H1 (cell line): ENCODE data around the gene MAGEC2. TPM values are rescaled to one million over a fixed set of nuclear protein-coding genes. Genes with fewer than 3 reads are reported as not detected.

Experiments used
- CTCF ChIA-PET: fragments of 300-600 bp; sonication (Branson Sonifier 250); formaldehyde crosslinking; loops from one replicate; lab custom pipeline; 2021; ENCODE audit not compliant: partially characterized antibody; lab: Charles Lee
- POLR2A ChIA-PET: fragments of 300-600 bp; sonication (Branson Sonifier 250); formaldehyde crosslinking; loops from one replicate; lab custom pipeline; 2021; ENCODE audit warnings: inconsistent platforms; ENCODE audit not compliant: partially characterized antibody; lab: Charles Lee
- DNase-seq, 2 experiments: peaks; one replicate each; pipeline versions ENCODE4 v3.0.0 to v3.0.0-alpha.2; 2010 to 2022; ENCODE audit warnings: low spot score in 2 of 2, low read depth in 1 of 2, mixed read lengths in 1 of 2
- FAIRE-seq: peaks from 2 replicates; lab custom pipeline; 2011; peaks lifted over from hg19 to GRCh38; lab: Jason Lieb, UNC
- H2AFZ ChIP-seq: 2 replicates; pipeline ENCODE4 v1.8.1; 2012; ENCODE audit warnings: low read length, inconsistent platforms
- H2AK5ac ChIP-seq: 2 replicates; pipeline ENCODE4 v1.6.1; 2013; ENCODE audit warnings: low read depth, low read length
- H2BK120ac ChIP-seq: replicated peaks from 2 replicates; pipeline ENCODE3; 2013; ENCODE audit warnings: low read depth, low read length, inconsistent platforms
- H2BK12ac ChIP-seq: 2 replicates; pipeline ENCODE4 v1.6.1; 2013; ENCODE audit warnings: low read depth, low read length
- H2BK15ac ChIP-seq: 2 replicates; pipeline ENCODE4 v1.6.1; 2013; ENCODE audit warnings: low read length
- H2BK20ac ChIP-seq: 2 replicates; pipeline ENCODE4 v1.6.1; 2013; ENCODE audit warnings: low read length
- H2BK5ac ChIP-seq: 2 replicates; pipeline ENCODE4 v1.6.1; 2013; ENCODE audit warnings: low read depth, low read length
- H3K14ac ChIP-seq: 2 replicates; pipeline ENCODE4 v1.6.1; 2013; ENCODE audit warnings: inconsistent platforms; ENCODE audit not compliant: insufficient read length
- H3K18ac ChIP-seq: 2 replicates; pipeline ENCODE4 v1.6.1; 2013; ENCODE audit warnings: low read length; ENCODE audit errors: extremely low read depth
- H3K23ac ChIP-seq: 2 replicates; pipeline ENCODE4 v1.6.1; 2013; ENCODE audit warnings: inconsistent platforms; ENCODE audit not compliant: insufficient read length
- H3K23me2 ChIP-seq: 2 replicates; pipeline ENCODE4 v1.6.1; 2013; ENCODE audit warnings: low read depth, low read length
- H3K27ac ChIP-seq: 2 replicates; pipeline ENCODE4 v1.6.1; 2011; ENCODE audit warnings: low read depth, low read length, inconsistent platforms
- H3K27me3 ChIP-seq, 4 experiments: replicated peaks in 1 of 4; 1 replicate in 1 of 4; 2 replicates in 3 of 4; pipeline versions ENCODE4 v1.6.1 to v1.8.1; 2011 to 2013; ENCODE audit warnings: low read length in 3 of 4, mild to moderate bottlenecking in 3 of 4, inconsistent platforms in 2 of 4, mixed read lengths in 2 of 4, moderate library complexity in 1 of 4; ENCODE audit not compliant: control insufficient read depth in 3 of 4, insufficient read depth in 3 of 4; ENCODE audit errors: extremely low read depth in 1 of 4
- H3K36me3 ChIP-seq, 4 experiments: 2 replicates each; pipeline versions ENCODE4 v1.6.1 to v1.8.1; 2011 to 2013; ENCODE audit warnings: mild to moderate bottlenecking in 4 of 4, low read length in 3 of 4, moderate library complexity in 2 of 4, control low read depth in 1 of 4, inconsistent platforms in 1 of 4; ENCODE audit not compliant: insufficient read depth in 4 of 4, control insufficient read depth in 2 of 4
- H3K4ac ChIP-seq: replicated peaks from 2 replicates; pipeline ENCODE3; 2013; ENCODE audit warnings: low read length, low read depth, mixed read lengths, inconsistent platforms; ENCODE audit not compliant: insufficient read length
- H3K4me1 ChIP-seq, 4 experiments: replicated peaks in 1 of 4; 1 replicate in 1 of 4; 2 replicates in 3 of 4; pipeline versions ENCODE4 v1.6.1 to v1.8.1; 2011 to 2013; ENCODE audit warnings: low read length in 3 of 4, inconsistent platforms in 2 of 4, mixed read lengths in 1 of 4; ENCODE audit not compliant: insufficient read depth in 4 of 4, control insufficient read depth in 3 of 4
- H3K4me2 ChIP-seq, 2 experiments: 2 replicates each; pipeline versions ENCODE4 v1.6.1 to v1.8.1; 2011 to 2013; ENCODE audit warnings: low read depth in 2 of 2, low read length in 2 of 2, control low read depth in 1 of 2, inconsistent platforms in 1 of 2, mild to moderate bottlenecking in 1 of 2; ENCODE audit not compliant: insufficient read depth in 1 of 2
- H3K4me3 ChIP-seq, 4 experiments: fragments of 200-600, 300-600 bp in 1 of 4; sonication (generic), shearing (Covaris generic), sonication (Bioruptor Twin) in 1 of 4; 2 replicates each; pipeline versions ENCODE4 v1.5.1 to v1.8.1; 2011 to 2016; ENCODE audit warnings: low read length in 4 of 4, low read depth in 3 of 4, control low read depth in 2 of 4, inconsistent platforms in 2 of 4, mild to moderate bottlenecking in 2 of 4, mixed read lengths in 1 of 4, moderate library complexity in 1 of 4; ENCODE audit not compliant: insufficient read depth in 2 of 4; ENCODE audit errors: extremely low read depth in 1 of 4
- H3K56ac ChIP-seq: replicated peaks from 2 replicates; pipeline ENCODE3; 2013; ENCODE audit warnings: low read depth, mild to moderate bottlenecking, mixed read lengths, low read length, inconsistent platforms; ENCODE audit not compliant: insufficient read length
- H3K79me1 ChIP-seq: 2 replicates; pipeline ENCODE4 v1.6.1; 2013; ENCODE audit warnings: low read depth, low read length, control low read depth
- H3K79me2 ChIP-seq, 2 experiments: 2 replicates each; pipeline versions ENCODE4 v1.6.1 to v1.8.1; 2012 to 2013; ENCODE audit warnings: low read length in 2 of 2, mild to moderate bottlenecking in 2 of 2, inconsistent platforms in 1 of 2; ENCODE audit not compliant: insufficient read depth in 2 of 2, control insufficient read depth in 1 of 2
- H3K9ac ChIP-seq, 4 experiments: replicated peaks in 1 of 4; 1 replicate in 1 of 4; 2 replicates in 3 of 4; pipeline versions ENCODE4 v1.6.1 to v1.8.1; 2011 to 2013; ENCODE audit warnings: low read depth in 3 of 4, low read length in 3 of 4, control low read depth in 2 of 4, mild to moderate bottlenecking in 2 of 4, moderate library complexity in 2 of 4, inconsistent platforms in 1 of 4; ENCODE audit errors: extremely low read depth in 1 of 4
- H3K9me3 ChIP-seq, 2 experiments: 2 replicates each; pipeline versions ENCODE4 v1.6.1 to v1.8.1; 2012 to 2013; ENCODE audit warnings: mild to moderate bottlenecking in 2 of 2, moderate library complexity in 2 of 2, control low read depth in 1 of 2, inconsistent platforms in 1 of 2, low read depth in 1 of 2, low read length in 1 of 2, mixed read lengths in 1 of 2; ENCODE audit not compliant: insufficient read depth in 2 of 2
- H4K20me1 ChIP-seq, 2 experiments: replicated peaks in 1 of 2; 2 replicates each; pipeline versions ENCODE3 to v1.8.1; 2011 to 2013; ENCODE audit warnings: inconsistent platforms in 2 of 2, low read length in 2 of 2, mild to moderate bottlenecking in 1 of 2; ENCODE audit not compliant: insufficient read depth in 2 of 2, control insufficient read depth in 1 of 2
- H4K5ac ChIP-seq: 2 replicates; pipeline ENCODE4 v1.6.1; 2013; ENCODE audit warnings: low read length, low read depth, mixed read lengths, inconsistent platforms; ENCODE audit not compliant: insufficient read length
- H4K8ac ChIP-seq: 2 replicates; pipeline ENCODE4 v1.8.0; 2013; ENCODE audit warnings: mild to moderate bottlenecking, moderate library complexity, low read length, inconsistent platforms; ENCODE audit not compliant: insufficient read depth; ENCODE audit errors: extremely low read depth
- H4K91ac ChIP-seq: replicated peaks from 2 replicates; pipeline ENCODE3; 2013; ENCODE audit warnings: low read length, mixed read lengths, inconsistent platforms; ENCODE audit not compliant: insufficient read length
- CHD1 ChIP-seq: IDR thresholded peaks from 2 replicates; pipeline ENCODE4 v1.6.1; 2012; ENCODE audit warnings: low read depth, low read length, improper control_type of control experiment
- FOSL1 ChIP-seq: IDR thresholded peaks from 2 replicates; pipeline ENCODE4 v1.6.1; 2011; ENCODE audit warnings: mild to moderate bottlenecking, low read depth, low read length, moderate library complexity; ENCODE audit not compliant: insufficient read depth
- KDM1A ChIP-seq: fragments of 200-600, 300-600 bp; sonication (generic); IDR thresholded peaks from 2 replicates; pipeline ENCODE4 v1.7.1; 2016; ENCODE audit warnings: mild to moderate bottlenecking, low read length, borderline replicate concordance
- RXRA ChIP-seq: IDR thresholded peaks from 2 replicates; pipeline ENCODE4 v1.6.1; 2011; ENCODE audit warnings: low read depth, mild to moderate bottlenecking, low read length, moderate library complexity; ENCODE audit not compliant: insufficient read depth
- SP1 ChIP-seq: IDR thresholded peaks from 2 replicates; pipeline ENCODE4 v1.6.1; 2011; ENCODE audit warnings: low read depth, low read length
- YY1 ChIP-seq: IDR thresholded peaks from 2 replicates; pipeline ENCODE4 v1.6.1; 2011; ENCODE audit warnings: low read depth, mild to moderate bottlenecking, low read length
- WGBS, 2 experiments: shearing (Covaris generic) in 1 of 2; methylation state at CpG; one replicate each; pipeline versions ENCODE4 v1.1.6 to v1.1.7; 2013 to 2015; ENCODE audit warnings: low lambda C conversion rate in 2 of 2, mixed read lengths in 2 of 2, inconsistent platforms in 1 of 2, low coverage in 1 of 2, missing lambda C conversion rate in 1 of 2; ENCODE audit not compliant: insufficient replicate concordance in 2 of 2, insufficient coverage in 1 of 2, insufficient read length in 1 of 2; ENCODE audit errors: extremely low coverage in 1 of 2, missing lambda C conversion rate in 1 of 2; 5-methylcytosine and 5-hydroxymethylcytosine counted together
- polyA plus RNA-seq, 7 experiments: library from polyadenylated mRNA; depleted of rRNA in 3 of 7; stranded (reverse) in 5 of 7; unstranded in 2 of 7; fragments of >200 nt in 5 of 7; fragments of 200-250 nt in 2 of 7; gene quantifications; 1 replicate in 5 of 7; 2 replicates in 1 of 7; 4 replicates in 1 of 7; pipeline versions ENCODE4 v1.2.1 to v1.2.3, GENCODE V29; 2011 to 2013; ENCODE audit warnings: missing spikeins in 2 of 7, mixed read lengths in 2 of 7
- total RNA-seq: library from RNA; stranded (reverse); fragmentation: NEBNext Ultra II Directional; extraction: Animal tissue kit (Norgen Biotek cat#: 25700); gene quantifications from 2 replicates; pipeline ENCODE4 v1.2.1, GENCODE V29; 2021
- TF ChIP-seq, protein P1 (sequence below): IDR thresholded peaks from 2 replicates; pipeline ENCODE4 v1.6.1; 2011; ENCODE audit warnings: low read length, improper control_type of control experiment
- TF ChIP-seq, protein P2 (sequence below): IDR thresholded peaks from 2 replicates; pipeline ENCODE4 v1.6.1; 2012; ENCODE audit warnings: inconsistent platforms
- TF ChIP-seq, protein P3 (sequence below): IDR thresholded peaks from 2 replicates; pipeline ENCODE4 v1.6.1; 2012; ENCODE audit warnings: inconsistent platforms

The MAGEC2 gene
- total and polyA plus RNA-seq, 2 of the 8 experiments (the other 6 are each of a cell fraction or from before 2014, with no cell fraction given), result not detected

GRCh38 chrX:142186103-142186502 is 19.0 kb downstream of the MAGEC2 start:
- ChIA-PET POLR2A (no interaction called here), CTCF (no interaction called here)
- Histone ChIP-seq H4K8ac (no peak overlapping the region), H3K56ac (no peak overlapping the region), H3K4me1 (no peaks in the 10 kb centered on the region), H2AK5ac (no peak overlapping the region), H3K9me3 (no peaks in the 10 kb centered on the region), H2BK12ac (no peak overlapping the region), H2AFZ (no peak overlapping the region), H3K4me2 (no peak overlapping the region), H3K79me2 (no peaks in the 10 kb centered on the region), H3K14ac (no peak overlapping the region), H2BK5ac (no peak overlapping the region), H4K20me1 (no peaks in the 10 kb centered on the region), H3K23ac (no peak overlapping the region), H3K23me2 (no peaks in the 10 kb centered on the region), H3K18ac (no peak overlapping the region), H3K4me3 (no peak overlapping the region), H2BK15ac (no peak overlapping the region), H4K5ac (no peak overlapping the region), H3K27ac (no peak overlapping the region), H3K4ac (no peak overlapping the region), H3K9ac (no peak overlapping the region), H2BK20ac (no peak overlapping the region), H3K36me3 (no peaks in the 10 kb centered on the region), H3K27me3 (no peaks in the 10 kb centered on the region), H2BK120ac (no peak overlapping the region), H4K91ac (no peak overlapping the region), H3K79me1 (no peaks in the 10 kb centered on the region)
- 82% methylated on average over 2 of the region's 2 CpGs; no CpG with 5 or more reads in 1 of the 2 experiments for whole genome bisulfite sequencing, 2 experiments
- FAIRE-seq (no peak), DNase-seq (no peak)
- TF ChIP-seq CHD1 (no peak), KDM1A (no peak), RXRA (no peak), SP1 (no peak), FOSL1 (no peak), YY1 (no peak)
- TF ChIP-seq, protein P1, sequence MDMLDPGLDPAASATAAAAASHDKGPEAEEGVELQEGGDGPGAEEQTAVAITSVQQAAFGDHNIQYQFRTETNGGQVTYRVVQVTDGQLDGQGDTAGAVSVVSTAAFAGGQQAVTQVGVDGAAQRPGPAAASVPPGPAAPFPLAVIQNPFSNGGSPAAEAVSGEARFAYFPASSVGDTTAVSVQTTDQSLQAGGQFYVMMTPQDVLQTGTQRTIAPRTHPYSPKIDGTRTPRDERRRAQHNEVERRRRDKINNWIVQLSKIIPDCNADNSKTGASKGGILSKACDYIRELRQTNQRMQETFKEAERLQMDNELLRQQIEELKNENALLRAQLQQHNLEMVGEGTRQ, result no peak
- TF ChIP-seq, protein P2, sequence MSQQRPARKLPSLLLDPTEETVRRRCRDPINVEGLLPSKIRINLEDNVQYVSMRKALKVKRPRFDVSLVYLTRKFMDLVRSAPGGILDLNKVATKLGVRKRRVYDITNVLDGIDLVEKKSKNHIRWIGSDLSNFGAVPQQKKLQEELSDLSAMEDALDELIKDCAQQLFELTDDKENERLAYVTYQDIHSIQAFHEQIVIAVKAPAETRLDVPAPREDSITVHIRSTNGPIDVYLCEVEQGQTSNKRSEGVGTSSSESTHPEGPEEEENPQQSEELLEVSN, result no peak
- TF ChIP-seq, protein P3, sequence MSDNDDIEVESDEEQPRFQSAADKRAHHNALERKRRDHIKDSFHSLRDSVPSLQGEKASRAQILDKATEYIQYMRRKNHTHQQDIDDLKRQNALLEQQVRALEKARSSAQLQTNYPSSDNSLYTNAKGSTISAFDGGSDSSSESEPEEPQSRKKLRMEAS, result no peak
